Measurements from ENCODE around the gene ZNF263. TPM values are rescaled to one million over a fixed set of nuclear protein-coding genes. Genes with fewer than 3 reads are reported as not detected.
A peak's percentile ranks its signal among the peaks of the same experiment; 100 is the strongest.

ZNF263 gene
- total and polyA plus RNA-seq, 9 of the 15 experiments (the other 6 are each of a cell fraction or from before 2014, with no cell fraction given) = 4.6 to 48.3 (median 31.8) TPM

- no peak for TF ChIP-seq HINFP (tag; conservative IDR thresholded peaks at IDR 0.05; ENCODE audit: low read depth)
- TF ChIP-seq CREB3 (tag; conservative IDR thresholded peaks at IDR 0.05; ENCODE audit: low read depth) = no peak
- no peak for TF ChIP-seq SMC3 (conservative IDR thresholded peaks at IDR 0.05; ENCODE audit: insufficient read depth, low read depth, low read length)
- no peak; the same call in 1 of the 2 replicates for TF ChIP-seq MTA3 (IDR thresholded peaks at IDR 0.05; ENCODE audit: borderline replicate concordance)
- peak; percentile 76 for TF ChIP-seq MXD1 (CRISPR knock-in tag; IDR thresholded peaks at IDR 0.05; ENCODE audit: borderline replicate concordance, poor library complexity, severe bottlenecking)
- TF ChIP-seq MNT (conservative IDR thresholded peaks at IDR 0.05) = no peak
- TF ChIP-seq NR0B1 (IDR thresholded peaks at IDR 0.05; ENCODE audit: partially characterized antibody) = no peak
- no peak for TF ChIP-seq MYNN (IDR thresholded peaks at IDR 0.05)
- TF ChIP-seq MYNN (CRISPR knock-in tag; IDR thresholded peaks at IDR 0.05) = no peak
- no peak for TF ChIP-seq PCBP1 (IDR thresholded peaks at IDR 0.05; ENCODE audit: low read depth, low read length, poor library complexity, severe bottlenecking)
- TF ChIP-seq ZNF232 (CRISPR knock-in tag; IDR thresholded peaks at IDR 0.05) = no peak
- TF ChIP-seq SMARCE1 (IDR thresholded peaks at IDR 0.05) = no peak
- no peak for TF ChIP-seq RFX1 (IDR thresholded peaks at IDR 0.05)
- no peak for TF ChIP-seq HIVEP1 (CRISPR knock-in tag; IDR thresholded peaks at IDR 0.05)
- TF ChIP-seq NR1H2 (CRISPR knock-in tag; IDR thresholded peaks at IDR 0.05) = 0 out of 2 replicates have a peak, but pooled peaks have one; percentile 26
- TF ChIP-seq SMARCA5 (IDR thresholded peaks at IDR 0.05) = no peak
- TF ChIP-seq DMBX1 (CRISPR knock-in tag; IDR thresholded peaks at IDR 0.05; ENCODE audit: borderline replicate concordance) = 0 out of 2 replicates have a peak, but pooled peaks have one; percentile 12
- 0 out of 2 replicates have a peak, but pooled peaks have one; percentile 22 for TF ChIP-seq ZNF444 (CRISPR knock-in tag; IDR thresholded peaks at IDR 0.05)
- TF ChIP-seq ZBTB9 (CRISPR knock-in tag; IDR thresholded peaks at IDR 0.05) = no peak
- no peak for TF ChIP-seq ZNF699 (CRISPR knock-in tag; IDR thresholded peaks at IDR 0.05; ENCODE audit: insufficient replicate concordance)
Measured at GRCh38 chr16:3283543-3284447, 504 bp downstream of the ZNF263 start (continued).
